HEK293T (cell line): ENCODE results near the gene CERS4.

Experiments
- ARNT ChIP-seq: fragments of 450-650 bp; IDR thresholded peaks from 2 replicates; pipeline ENCODE4 v1.6.1; 2017; ENCODE audit warnings: mild to moderate bottlenecking
- ELF4 ChIP-seq: fragments of 450-650 bp; IDR thresholded peaks from 2 replicates; pipeline ENCODE4 v1.6.1; 2017; ENCODE audit warnings: antibody characterized with exemption
- FOXA1 ChIP-seq: fragments of 450-650 bp; IDR thresholded peaks from 2 replicates; pipeline ENCODE4 v1.6.1; 2016; ENCODE audit warnings: mild to moderate bottlenecking
- PKNOX1 ChIP-seq: fragments of 450-650 bp; IDR thresholded peaks from 2 replicates; pipeline ENCODE4 v1.6.1; 2016

DNA sequence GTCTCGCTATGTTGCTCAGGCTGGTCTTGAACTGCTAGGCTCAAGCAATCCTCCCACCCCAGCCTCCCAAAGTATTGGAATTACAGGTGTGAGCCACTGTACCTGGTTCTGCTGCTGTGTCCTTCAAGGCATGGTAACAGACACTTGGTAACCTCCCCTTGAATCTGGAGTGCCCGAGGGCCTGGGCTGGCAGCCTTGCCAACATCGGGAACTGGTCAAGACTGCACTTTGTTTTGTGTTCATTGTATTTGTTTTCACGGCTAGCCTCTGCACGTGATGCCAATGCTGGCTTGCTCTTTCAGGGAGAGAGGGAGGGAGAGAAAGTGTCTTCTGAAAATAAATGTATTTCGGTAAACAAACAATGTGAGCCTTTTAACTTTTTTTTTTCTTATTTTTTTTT lies 12.0 kb downstream of the CERS4 start:
- no peak for TF ChIP-seq ARNT
- no peak for TF ChIP-seq ELF4
- TF ChIP-seq PKNOX1, result no peak
- TF ChIP-seq FOXA1, result no peak
